Measurements from ENCODE around the gene MGST3.

Gene MGST3

DNA sequence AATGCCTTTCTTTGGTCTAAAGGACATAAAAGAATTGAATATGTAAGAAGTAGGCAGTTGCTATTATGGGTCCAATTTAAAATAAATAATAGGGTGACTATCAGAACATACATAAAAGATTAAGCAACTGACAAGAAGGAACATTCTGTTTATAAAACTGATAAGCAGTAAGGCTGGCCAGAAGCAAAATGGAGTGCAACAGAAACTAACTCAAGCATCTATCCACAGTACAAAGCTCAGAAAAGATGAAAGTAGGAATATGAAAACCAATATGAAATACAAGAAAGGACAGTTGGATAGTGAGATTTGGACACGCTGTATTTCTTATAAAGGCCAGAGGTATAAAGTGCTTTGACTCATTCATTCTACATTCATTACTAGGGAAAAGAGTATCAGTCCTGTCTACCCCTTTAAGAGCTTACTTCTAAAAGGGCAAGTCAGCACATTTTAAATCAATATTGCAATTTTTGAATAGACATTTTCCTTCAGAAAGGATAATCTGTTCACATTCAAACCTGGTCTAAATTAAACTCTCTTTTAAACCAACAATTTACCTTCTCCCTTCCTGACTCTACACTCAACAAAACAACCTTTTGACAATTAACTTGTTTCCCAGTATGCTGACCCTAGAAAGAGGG lies 52.9 kb downstream of the MGST3 start:
- TF ChIP-seq, protein P1, sequence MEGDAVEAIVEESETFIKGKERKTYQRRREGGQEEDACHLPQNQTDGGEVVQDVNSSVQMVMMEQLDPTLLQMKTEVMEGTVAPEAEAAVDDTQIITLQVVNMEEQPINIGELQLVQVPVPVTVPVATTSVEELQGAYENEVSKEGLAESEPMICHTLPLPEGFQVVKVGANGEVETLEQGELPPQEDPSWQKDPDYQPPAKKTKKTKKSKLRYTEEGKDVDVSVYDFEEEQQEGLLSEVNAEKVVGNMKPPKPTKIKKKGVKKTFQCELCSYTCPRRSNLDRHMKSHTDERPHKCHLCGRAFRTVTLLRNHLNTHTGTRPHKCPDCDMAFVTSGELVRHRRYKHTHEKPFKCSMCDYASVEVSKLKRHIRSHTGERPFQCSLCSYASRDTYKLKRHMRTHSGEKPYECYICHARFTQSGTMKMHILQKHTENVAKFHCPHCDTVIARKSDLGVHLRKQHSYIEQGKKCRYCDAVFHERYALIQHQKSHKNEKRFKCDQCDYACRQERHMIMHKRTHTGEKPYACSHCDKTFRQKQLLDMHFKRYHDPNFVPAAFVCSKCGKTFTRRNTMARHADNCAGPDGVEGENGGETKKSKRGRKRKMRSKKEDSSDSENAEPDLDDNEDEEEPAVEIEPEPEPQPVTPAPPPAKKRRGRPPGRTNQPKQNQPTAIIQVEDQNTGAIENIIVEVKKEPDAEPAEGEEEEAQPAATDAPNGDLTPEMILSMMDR (IDR thresholded peaks at IDR 0.05; ENCODE audit: insufficient read depth, low read length, missing control alignments): no peak
- H3K4me3 ChIP-seq (ENCODE audit: low read depth, low read length): no peak overlapping the region
- ChIA-PET POLR2A (no interaction called here), CTCF (interaction anchor here (0.7 to 3.4 kb wide), 5 partner anchors 14 to 230 kb away, joined by 3 to 12 read pairs (median 3); partner anchors contain the start of gene ALDH9A1)
- no peak for DNase-seq (ENCODE audit: low read depth, low spot score)

DNA sequence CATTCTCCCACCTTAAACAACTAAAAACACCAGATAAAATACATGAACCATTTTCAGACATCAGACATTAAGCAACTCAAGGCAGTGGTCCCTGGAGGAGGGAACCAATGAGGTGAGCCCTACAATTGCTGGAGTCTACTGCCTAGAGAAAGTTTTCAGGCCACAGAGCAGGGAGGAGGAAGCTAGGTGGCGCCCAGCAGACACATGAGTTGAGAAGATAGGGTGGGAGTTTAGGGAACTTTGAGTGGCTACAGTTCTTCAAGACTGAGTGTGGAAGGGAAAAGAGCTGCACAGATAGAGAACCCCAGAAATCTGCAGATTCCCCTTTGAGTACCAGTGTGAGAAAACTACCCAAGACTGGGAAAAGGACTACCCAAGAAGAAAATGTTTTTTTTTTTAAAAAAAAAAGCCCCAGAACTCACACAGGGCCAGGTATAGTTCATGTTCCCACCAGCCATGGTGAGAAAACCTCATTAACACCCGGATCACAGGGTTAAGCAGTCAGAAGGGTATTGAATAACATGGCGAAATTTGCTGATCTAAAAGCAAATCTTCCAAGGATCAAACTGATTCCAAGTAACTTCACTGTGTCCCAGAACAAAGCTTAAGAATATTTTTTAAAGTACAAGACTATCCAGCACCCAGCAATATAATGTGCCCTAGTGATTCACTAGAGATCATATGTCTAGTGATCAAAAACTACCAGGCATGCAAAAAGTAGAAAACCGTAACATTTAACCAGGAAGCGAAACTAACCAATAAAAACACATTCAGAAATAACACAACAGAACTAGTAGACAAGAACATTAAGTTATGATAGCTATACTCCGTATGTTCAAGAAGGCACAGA lies 55.3 kb downstream of the MGST3 start:
- ChIA-PET CTCF (interaction anchor here (0.7 to 3.4 kb wide), 6 partner anchors 9 to 228 kb away, joined by 3 to 12 read pairs (median 4); partner anchors contain the start of gene ALDH9A1), POLR2A (interaction anchor here (0.7 kb wide), 1 partner anchor 86 kb away, joined by 3 read pairs; no protein-coding TSS in a partner anchor)
- no peak overlapping the region for H3K4me3 ChIP-seq (ENCODE audit: low read depth, low read length)
- TF ChIP-seq, protein P1 (IDR thresholded peaks at IDR 0.05; ENCODE audit: insufficient read depth, low read length, missing control alignments): no peak
- no peak for DNase-seq (ENCODE audit: low read depth, low spot score)

DNA sequence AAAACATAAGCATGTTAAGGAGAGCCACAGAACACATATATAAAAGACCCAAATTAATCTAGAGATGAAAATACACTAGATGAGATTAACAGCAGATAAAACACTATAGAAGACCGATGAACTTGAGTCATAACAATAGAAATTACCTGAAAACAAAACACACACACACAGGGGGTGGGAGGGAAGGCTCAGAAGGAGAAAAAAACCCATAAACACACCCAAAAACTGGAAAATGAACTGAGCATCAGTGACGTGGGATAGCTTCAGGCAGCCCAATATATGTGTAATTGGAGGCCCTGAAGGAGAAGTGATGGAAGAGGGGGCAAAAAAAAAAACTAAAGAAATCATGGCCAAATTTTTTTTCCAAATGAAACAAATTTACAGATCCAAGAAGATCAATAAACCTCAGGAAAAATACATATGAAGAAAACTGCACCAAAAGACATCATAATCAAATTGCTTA lies 56.0 kb downstream of the MGST3 start:
- CTCF ChIA-PET: interaction anchor here (1.2 to 3.4 kb wide), 2 partner anchors 11 to 12 kb away, joined by 6 to 12 read pairs; partner anchors contain the start of gene ALDH9A1
- no peak overlapping the region for H3K4me3 ChIP-seq (ENCODE audit: low read depth, low read length)
- TF ChIP-seq, protein P1 (IDR thresholded peaks at IDR 0.05; ENCODE audit: insufficient read depth, low read length, missing control alignments): no peak
- DNase-seq (ENCODE audit: low read depth, low spot score): no peak
- POLR2A ChIA-PET: no interaction called here

DNA sequence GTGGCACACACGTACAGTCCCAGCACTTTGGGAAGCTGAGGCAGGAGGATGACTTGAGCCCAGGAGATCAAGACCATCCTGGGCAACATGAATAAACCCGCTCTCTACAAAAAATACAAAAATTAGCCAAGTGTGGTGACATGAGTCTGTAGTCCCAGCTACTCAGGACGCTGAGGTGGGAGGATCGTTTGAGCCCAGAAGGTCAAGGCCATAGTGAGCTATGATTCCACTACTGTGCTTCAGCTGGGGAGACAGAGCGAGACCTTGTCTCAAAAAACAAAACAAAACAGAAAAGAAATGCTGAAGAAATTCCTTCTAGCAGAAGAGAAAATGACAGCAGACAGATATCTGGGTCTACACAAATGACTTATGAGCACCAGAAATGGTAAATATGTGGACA lies 57.0 kb downstream of the MGST3 start:
- no peak overlapping the region for H3K4me3 ChIP-seq (ENCODE audit: low read depth, low read length)
- ChIA-PET CTCF (no interaction called here), POLR2A (no interaction called here)
- no peak for DNase-seq (ENCODE audit: low read depth, low spot score)
- TF ChIP-seq, protein P1 (IDR thresholded peaks at IDR 0.05; ENCODE audit: insufficient read depth, low read length, missing control alignments): no peak

DNA sequence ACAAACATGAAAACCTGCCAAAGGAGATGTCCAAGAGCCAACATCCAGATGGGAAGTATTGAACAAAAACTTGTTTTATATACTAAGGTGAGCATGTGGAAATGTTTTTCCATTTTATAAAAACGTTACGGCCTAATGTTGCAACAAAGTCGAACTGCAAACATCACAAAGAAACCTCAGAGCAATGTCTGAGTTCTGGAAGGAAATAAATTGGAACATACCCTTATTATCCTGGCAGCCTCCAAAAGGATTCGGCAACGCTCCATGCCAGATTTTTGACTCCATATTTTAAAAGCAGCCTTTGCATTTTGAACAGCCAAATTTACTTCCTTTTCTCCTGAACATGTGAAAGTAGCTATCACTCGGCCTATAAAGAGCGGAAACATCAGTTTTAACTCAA lies 64.0 kb downstream of the MGST3 start:
- no peak for DNase-seq (ENCODE audit: low read depth, low spot score)
- ChIA-PET CTCF (interaction anchor here (1.2 to 1.4 kb wide), 2 partner anchors 9 to 99 kb away, joined by 3 to 5 read pairs; no protein-coding TSS in a partner anchor), POLR2A (interaction anchor here (0.7 kb wide), 1 partner anchor 20 kb away, joined by 5 read pairs; no protein-coding TSS in a partner anchor)
- TF ChIP-seq, protein P1 (IDR thresholded peaks at IDR 0.05; ENCODE audit: insufficient read depth, low read length, missing control alignments): no peak
- no peak overlapping the region for H3K4me3 ChIP-seq (ENCODE audit: low read depth, low read length)
